CD4-positive, alpha-beta T cell (primary cell): Measurements from ENCODE around the gene PLPPR1. TPM values are rescaled to one million over a fixed set of nuclear protein-coding genes. Genes with fewer than 3 reads are reported as not detected.

Experiments used
- ATAC-seq: fragments of 200-7000 bp; cut with Tn5 transposase; one replicate; pipeline ENCODE4 v1.10.0; 2022; ENCODE audit warnings: mild to moderate bottlenecking; ENCODE audit not compliant: poor library complexity
- CTCF ChIA-PET: fragments of 350-600 bp; sonication (Branson Sonifier 250); formaldehyde crosslinking; loops from one replicate; lab custom pipeline; 2021; ENCODE audit warnings: antibody characterized with exemption, inconsistent platforms; lab: Charles Lee
- POLR2A ChIA-PET: fragments of 350-600 bp; sonication (Branson Sonifier 250); formaldehyde crosslinking; loops from one replicate; lab custom pipeline; 2021; ENCODE audit warnings: antibody characterized with exemption, inconsistent platforms; lab: Charles Lee
- DNase-seq, 14 experiments: peaks; one replicate each; pipeline ENCODE4 v3.0.0-alpha.2; 2013 to 2020; ENCODE audit warnings: mixed read lengths in 2 of 14
- H3K27ac ChIP-seq, 2 donors: one replicate each; pipeline versions ENCODE4 v1.5.1 to v1.7.0; 2013; ENCODE audit warnings: low read length in 2 of 2, low read depth in 1 of 2, mild to moderate bottlenecking in 1 of 2
- H3K27me3 ChIP-seq, 2 experiments: 1 replicate in 1 of 2; 2 replicates in 1 of 2; pipeline versions ENCODE4 v1.6.1 to v1.7.0; 2013; ENCODE audit warnings: low read length in 2 of 2, control low read depth in 1 of 2, mild to moderate bottlenecking in 1 of 2, moderate library complexity in 1 of 2; ENCODE audit not compliant: insufficient read depth in 2 of 2, control insufficient read depth in 1 of 2
- H3K36me3 ChIP-seq: one replicate; pipeline ENCODE4 v1.6.1; 2013; ENCODE audit warnings: low read length, control low read depth; ENCODE audit not compliant: insufficient read depth
- H3K4me1 ChIP-seq: one replicate; pipeline ENCODE4 v1.6.1; 2013; ENCODE audit warnings: low read length, control low read depth; ENCODE audit not compliant: insufficient read depth
- H3K4me3 ChIP-seq: one replicate; pipeline ENCODE4 v1.5.1; 2013; ENCODE audit warnings: mild to moderate bottlenecking, low read length, moderate library complexity
- H3K9me3 ChIP-seq, 2 experiments: 1 replicate in 1 of 2; 2 replicates in 1 of 2; pipeline versions ENCODE4 v1.6.1 to v1.7.0; 2013; ENCODE audit warnings: low read length in 2 of 2, mild to moderate bottlenecking in 2 of 2, control low read depth in 1 of 2, moderate library complexity in 1 of 2; ENCODE audit not compliant: control insufficient read depth in 1 of 2, insufficient read depth in 1 of 2
- H3K27ac Mint-ChIP-seq: one replicate; pipeline ENCODE4 v1.8.0; 2020; ENCODE audit warnings: mixed read lengths
- H3K27me3 Mint-ChIP-seq: one replicate; pipeline ENCODE4 v1.8.0; 2021; ENCODE audit warnings: mixed read lengths
- H3K36me3 Mint-ChIP-seq: one replicate; pipeline ENCODE4 v1.8.0; 2021; ENCODE audit warnings: low read depth, mixed read lengths
- H3K4me1 Mint-ChIP-seq: one replicate; pipeline ENCODE4 v1.8.0; 2021; ENCODE audit warnings: low read depth, mixed read lengths
- H3K4me3 Mint-ChIP-seq: one replicate; pipeline ENCODE4 v1.8.0; 2020; ENCODE audit warnings: mild to moderate bottlenecking, mixed read lengths
- H3K9me3 Mint-ChIP-seq: one replicate; pipeline ENCODE4 v1.8.0; 2020; ENCODE audit warnings: mixed read lengths
- intact Hi-C, 2 experiments: fragments of 100-400 bp; cut with DNase I in 1 of 2; cut with micrococcal nuclease in 1 of 2; formaldehyde crosslinking; loops; one replicate each; pipeline versions ENCODE4 v1.15.1 to v1.9.0; 2023 to 2025; cut with DNase I, micrococcal nuclease
- total RNA-seq, 174 experiments: library from RNA in 2 of 174; stranded (reverse) in 2 of 174; gene quantifications; one replicate each; pipeline ENCODE4 v1.2.3 and lab custom pipeline; 2021 to 2026
- TF ChIP-seq, protein P1 (sequence below): fragments of 200-600 bp; IDR thresholded peaks from one replicate; pipeline ENCODE4 v1.8.0; 2022; ENCODE audit warnings: antibody characterized with exemption, mild to moderate bottlenecking

Gene PLPPR1
- total RNA-seq, 2 experiments from 2014 or later, result not detected

DNA sequence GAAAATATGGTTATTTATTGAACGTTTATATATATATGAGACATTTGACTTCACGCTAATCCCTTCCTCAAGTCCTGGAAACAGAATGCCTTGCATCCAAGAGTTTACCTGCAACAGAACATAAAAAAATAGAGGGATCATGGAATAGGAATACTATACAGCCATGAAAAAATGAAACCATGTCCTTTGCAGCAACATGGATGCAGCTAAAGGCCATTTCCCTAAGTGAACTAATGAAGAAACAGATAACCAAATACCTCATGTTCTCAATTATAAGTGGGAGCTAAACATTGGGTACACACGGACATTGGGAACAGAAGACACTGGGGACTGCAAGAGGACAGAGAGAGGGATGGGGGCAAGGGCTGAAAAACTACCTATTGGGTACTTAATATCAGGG, 343.3 kb downstream of the PLPPR1 start:
- no peak for DNase-seq
- H3K4me3 ChIP-seq, result no peak overlapping the region
- TF ChIP-seq, protein P1, sequence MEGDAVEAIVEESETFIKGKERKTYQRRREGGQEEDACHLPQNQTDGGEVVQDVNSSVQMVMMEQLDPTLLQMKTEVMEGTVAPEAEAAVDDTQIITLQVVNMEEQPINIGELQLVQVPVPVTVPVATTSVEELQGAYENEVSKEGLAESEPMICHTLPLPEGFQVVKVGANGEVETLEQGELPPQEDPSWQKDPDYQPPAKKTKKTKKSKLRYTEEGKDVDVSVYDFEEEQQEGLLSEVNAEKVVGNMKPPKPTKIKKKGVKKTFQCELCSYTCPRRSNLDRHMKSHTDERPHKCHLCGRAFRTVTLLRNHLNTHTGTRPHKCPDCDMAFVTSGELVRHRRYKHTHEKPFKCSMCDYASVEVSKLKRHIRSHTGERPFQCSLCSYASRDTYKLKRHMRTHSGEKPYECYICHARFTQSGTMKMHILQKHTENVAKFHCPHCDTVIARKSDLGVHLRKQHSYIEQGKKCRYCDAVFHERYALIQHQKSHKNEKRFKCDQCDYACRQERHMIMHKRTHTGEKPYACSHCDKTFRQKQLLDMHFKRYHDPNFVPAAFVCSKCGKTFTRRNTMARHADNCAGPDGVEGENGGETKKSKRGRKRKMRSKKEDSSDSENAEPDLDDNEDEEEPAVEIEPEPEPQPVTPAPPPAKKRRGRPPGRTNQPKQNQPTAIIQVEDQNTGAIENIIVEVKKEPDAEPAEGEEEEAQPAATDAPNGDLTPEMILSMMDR, result no peak
- H3K9me3 ChIP-seq, result peaks cover 0 to 7% of the 10 kb centered on the region in 2 experiments
- no peak overlapping the region for H3K27ac ChIP-seq
- Mint-ChIP-seq H3K4me3 (no peak overlapping the region), H3K4me1 (no peaks in the 10 kb centered on the region), H3K27ac (no peak overlapping the region), H3K27me3 (peaks cover 58% of the 10 kb centered on the region), H3K36me3 (no peaks in the 10 kb centered on the region), H3K9me3 (peaks cover 2% of the 10 kb centered on the region)
- ChIA-PET CTCF (no interaction called here), POLR2A (no interaction called here)
- peaks cover 0 to 5% of the 10 kb centered on the region in 2 experiments for H3K27me3 ChIP-seq
- H3K36me3 ChIP-seq, result no peaks in the 10 kb centered on the region
- ATAC-seq, result no peak
- no peaks in the 10 kb centered on the region for H3K4me1 ChIP-seq
- intact Hi-C loops, result no loop called here

DNA sequence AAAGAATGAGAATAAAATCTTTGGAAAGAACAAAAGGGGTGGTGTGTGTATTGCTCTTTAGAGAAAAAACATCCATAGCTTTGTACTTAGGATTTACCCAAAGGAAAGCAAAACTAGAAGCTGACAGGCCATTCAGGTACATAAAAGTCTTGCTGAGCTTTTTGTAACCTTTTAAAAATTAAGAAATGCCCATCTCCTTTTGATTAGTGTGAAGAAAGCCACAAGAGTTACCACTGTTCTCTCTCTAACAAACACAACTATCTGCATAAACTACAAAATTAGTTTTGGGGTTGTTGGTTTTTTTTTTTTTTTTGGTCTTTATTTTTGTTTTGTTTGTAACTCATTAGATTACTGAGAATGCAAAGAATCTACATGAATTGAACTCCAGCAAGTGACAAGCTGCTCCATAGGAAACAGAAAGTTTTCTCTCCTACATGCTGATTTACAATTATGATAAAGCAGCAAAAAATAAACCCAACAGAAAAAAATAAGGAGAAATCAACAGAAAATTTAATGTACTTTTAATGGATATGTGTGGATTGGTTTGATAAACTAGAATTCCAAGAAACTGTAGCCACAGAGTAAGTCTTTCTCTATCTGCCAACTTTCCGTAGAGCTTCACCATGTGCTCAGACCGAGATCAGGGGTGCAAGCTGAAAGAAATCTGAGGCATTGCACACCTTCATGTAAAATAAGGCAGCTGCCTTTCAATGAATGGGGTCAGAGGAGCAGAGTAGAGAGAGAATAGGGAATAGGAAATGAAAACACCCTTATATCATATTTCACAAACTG, 344.0 kb downstream of the PLPPR1 start:
- H3K4me3 ChIP-seq, result no peak overlapping the region
- Mint-ChIP-seq H3K27ac (no peak overlapping the region), H3K27me3 (peaks cover 56% of the 10 kb centered on the region), H3K4me3 (no peak overlapping the region), H3K9me3 (peaks cover 2% of the 10 kb centered on the region), H3K36me3 (no peaks in the 10 kb centered on the region), H3K4me1 (no peaks in the 10 kb centered on the region)
- POLR2A ChIA-PET, result no interaction called here
- DNase-seq (no peak), ATAC-seq (no peak)
- CTCF ChIA-PET, result interaction anchor here (0.7 kb wide), 1 partner anchor 51 kb away, joined by 3 read pairs; no protein-coding TSS in a partner anchor
- intact Hi-C loops, result no loop called here
- H3K4me1 ChIP-seq, result no peaks in the 10 kb centered on the region
- H3K27ac ChIP-seq, result no peak overlapping the region
- TF ChIP-seq, protein P1, result no peak
- no peaks in the 10 kb centered on the region for H3K36me3 ChIP-seq
- H3K9me3 ChIP-seq, result peaks cover 0 to 7% of the 10 kb centered on the region in 2 experiments
- H3K27me3 ChIP-seq, result peaks cover 0 to 5% of the 10 kb centered on the region in 2 experiments
